ENCODE measurements around the gene CFAP126. TPM values are rescaled to one million over a fixed set of nuclear protein-coding genes. Genes with fewer than 3 reads are reported as not detected.

Gene CFAP126
- polyA plus RNA-seq, 12 donors = 0.73 to 1.5 (median 1.3) TPM; not detected in 6

Other genes starting within 250 kb of the CFAP126 start
- 10 to 100 TPM in 11 of 12 donors, not detected in 1; 51.9 to 78.1 (median 63.6) TPM for gene PFDN2, start 249.8 kb downstream of the CFAP126 start, polyA plus RNA-seq (ENCODE audit: insufficient read length in 12 of 12)
- 10 to 100 TPM in 11 of 12 donors, not detected in 1; 25.2 to 35.4 (median 30.8) TPM for gene NIT1, start 249.8 kb downstream of the CFAP126 start, polyA plus RNA-seq (ENCODE audit: insufficient read length in 12 of 12)
- gene DEDD, start 235.2 kb downstream of the CFAP126 start, polyA plus RNA-seq (ENCODE audit: insufficient read length in 12 of 12) = 10 to 100 TPM in 11 of 12 donors, not detected in 1; 36.3 to 54.8 (median 45.0) TPM
- gene UFC1, start 213.9 kb downstream of the CFAP126 start, polyA plus RNA-seq (ENCODE audit: insufficient read length in 12 of 12) = 100 to 1,000 TPM in 8 of 12 donors, 10 to 100 TPM in 3, not detected in 1; 90.7 to 129 (median 108) TPM
- 10 to 100 TPM in 11 of 12 donors, not detected in 1; 20.4 to 33.1 (median 29.1) TPM for gene USP21, start 208.4 kb downstream of the CFAP126 start, polyA plus RNA-seq (ENCODE audit: insufficient read length in 12 of 12)
- 10 to 100 TPM in 11 of 12 donors, not detected in 1; 14.1 to 38.7 (median 23.6) TPM for gene PPOX, start 201.4 kb downstream of the CFAP126 start, polyA plus RNA-seq (ENCODE audit: insufficient read length in 12 of 12)
- gene B4GALT3, start 190.4 kb downstream of the CFAP126 start, polyA plus RNA-seq (ENCODE audit: insufficient read length in 12 of 12) = 10 to 100 TPM in 11 of 12 donors, not detected in 1; 18.8 to 41.2 (median 24.5) TPM
- gene ADAMTS4, start 168.8 kb downstream of the CFAP126 start, polyA plus RNA-seq (ENCODE audit: insufficient read length in 12 of 12) = 10 to 100 TPM in 8 of 12 donors, 1 to 10 TPM in 3, not detected in 1; 7.2 to 14.7 (median 10.8) TPM
- gene NDUFS2, start 165.5 kb downstream of the CFAP126 start, polyA plus RNA-seq (ENCODE audit: insufficient read length in 12 of 12) = 100 to 1,000 TPM in 10 of 12 donors, 10 to 100 TPM in 1, not detected in 1; 92.6 to 165 (median 136) TPM
- gene FCER1G, start 152.6 kb downstream of the CFAP126 start, polyA plus RNA-seq (ENCODE audit: insufficient read length in 12 of 12) = 10 to 100 TPM in 10 of 12 donors, not detected in 2; 12.5 to 37.0 (median 18.9) TPM
- 10 to 100 TPM in 1 of 12 donors, 1 to 10 TPM in 6, under 1 TPM in 2, not detected in 3; 0.57 to 57.1 (median 1.4) TPM for gene APOA2, start 144.2 kb downstream of the CFAP126 start, polyA plus RNA-seq (ENCODE audit: insufficient read length in 12 of 12)
- 10 to 100 TPM in 4 of 12 donors, 1 to 10 TPM in 7, not detected in 1; 7.2 to 40.3 (median 9.4) TPM for gene TOMM40L, start 141.8 kb downstream of the CFAP126 start, polyA plus RNA-seq (ENCODE audit: insufficient read length in 12 of 12)
- 1 to 10 TPM in 5 of 12 donors, under 1 TPM in 5, not detected in 2; 0.40 to 2.1 (median 1.1) TPM for gene NR1I3, start 129.7 kb downstream of the CFAP126 start, polyA plus RNA-seq (ENCODE audit: insufficient read length in 12 of 12)
- gene PCP4L1, start 109.1 kb downstream of the CFAP126 start, polyA plus RNA-seq (ENCODE audit: insufficient read length in 12 of 12) = 1 to 10 TPM in 1 of 12 donors, under 1 TPM in 8, not detected in 3; 0.14 to 1.0 (median 0.38) TPM
- gene MPZ, start 57.9 kb downstream of the CFAP126 start, polyA plus RNA-seq (ENCODE audit: insufficient read length in 12 of 12) = 10 to 100 TPM in 8 of 12 donors, 1 to 10 TPM in 3, not detected in 1; 5.7 to 39.9 (median 13.9) TPM
- 100 to 1,000 TPM in 11 of 12 donors, 10 to 100 TPM in 1; 91.3 to 429 (median 132) TPM for gene SDHC, start 53.5 kb downstream of the CFAP126 start, polyA plus RNA-seq (ENCODE audit: insufficient read length in 12 of 12)
- 10 to 100 TPM in 1 of 12 donors, 1 to 10 TPM in 9, not detected in 2; 3.8 to 12.2 (median 5.2) TPM for gene FCGR2A, start 137.6 kb upstream of the CFAP126 start, polyA plus RNA-seq (ENCODE audit: insufficient read length in 12 of 12)
- gene HSPA6, start 156.7 kb upstream of the CFAP126 start, polyA plus RNA-seq (ENCODE audit: insufficient read length in 12 of 12) = 1 to 10 TPM in 1 of 12 donors, under 1 TPM in 8, not detected in 3; 0.10 to 1.1 (median 0.38) TPM
- 1 to 10 TPM in 10 of 12 donors, not detected in 2; 1.1 to 2.8 (median 2.2) TPM for gene FCGR3A, start 181.9 kb upstream of the CFAP126 start, polyA plus RNA-seq (ENCODE audit: insufficient read length in 12 of 12)